HG03039 (cell line): ENCODE measurements around the gene NPBWR2.
"Not testable (repeated sequence)": the region's sequence is repeated elsewhere in the genome, so short reads cannot be mapped to it uniquely, and the experiment has no call there.

Experiments used
- ATAC-seq: cut with Tn5 transposase; IDR thresholded peaks from one replicate; pipeline ENCODE4 v1.9.1; 2021; ENCODE audit warnings: mild to moderate bottlenecking, moderate library complexity; ENCODE audit not compliant: unreplicated experiment

NPBWR2 gene

DNA sequence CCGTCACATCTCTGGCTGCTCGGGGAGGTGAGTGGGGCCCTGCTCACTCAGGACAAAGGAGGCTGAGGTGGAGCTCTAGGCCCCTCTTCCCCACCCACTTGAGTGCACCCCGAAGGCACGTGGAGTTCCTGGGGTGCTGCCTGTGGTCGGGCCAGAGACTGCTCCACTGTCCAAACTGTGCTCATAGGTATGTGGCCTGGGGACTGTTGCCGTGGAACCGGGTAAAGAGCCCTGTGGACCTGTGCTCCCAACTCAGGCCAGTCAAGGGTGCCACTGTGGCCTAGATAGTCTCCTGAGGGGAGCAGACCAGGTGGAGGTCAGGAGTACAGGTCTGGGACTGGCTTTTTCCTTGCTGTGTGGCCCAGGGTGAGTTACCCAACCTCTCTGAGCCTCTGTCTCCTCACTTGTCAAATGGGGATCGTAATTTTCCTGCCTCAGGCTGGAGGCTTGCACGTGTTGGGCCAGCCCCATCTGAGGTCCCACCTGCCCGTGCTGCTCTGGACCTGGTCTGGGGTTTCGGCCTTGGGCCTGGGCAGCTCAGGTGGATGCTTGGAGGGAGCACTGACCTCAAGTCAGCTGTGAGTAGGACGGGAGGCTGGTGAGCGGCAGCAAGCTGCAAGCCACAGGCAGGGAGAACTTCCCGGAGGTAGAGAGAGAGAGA, 12.4 kb upstream of the NPBWR2 start:
- ATAC-seq = no peak

DNA sequence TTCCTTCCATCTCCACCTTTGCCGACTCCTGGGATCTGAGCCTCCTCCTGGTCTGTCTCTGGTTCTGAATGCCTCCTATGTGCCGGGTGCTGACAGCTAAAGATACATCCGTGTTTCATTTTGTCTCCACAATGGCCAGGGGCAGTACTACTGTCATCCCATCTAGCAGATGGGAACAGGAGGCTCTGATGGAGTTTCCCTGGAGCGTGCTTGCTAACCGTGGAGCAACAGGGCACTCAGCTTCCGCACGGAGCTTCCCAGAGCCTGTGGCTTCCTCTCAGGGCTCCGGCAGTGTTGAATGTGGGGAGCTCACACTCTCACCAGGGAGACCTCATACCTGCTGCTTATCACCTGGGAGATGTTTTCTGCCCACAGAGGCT, 11.9 kb upstream of the NPBWR2 start:
- no peak for ATAC-seq

DNA sequence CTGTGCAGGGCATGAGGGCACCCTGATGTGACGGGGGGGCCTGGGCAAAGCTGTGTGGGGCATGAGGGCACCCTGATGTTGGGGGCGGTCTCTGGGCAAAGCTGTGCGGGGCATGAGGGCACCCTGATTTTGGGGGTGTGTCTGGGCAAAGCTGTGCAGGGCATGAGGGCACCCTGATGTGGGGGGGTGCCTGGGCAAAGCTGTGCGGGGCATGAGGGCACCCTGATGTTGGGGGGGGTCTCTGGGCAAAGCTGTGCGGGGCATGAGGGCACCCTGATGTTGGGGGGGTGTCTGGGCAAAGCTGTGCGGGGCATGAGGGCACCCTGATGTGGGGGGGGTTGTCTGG, 10.0 kb upstream of the NPBWR2 start:
- not testable (repeated sequence) for ATAC-seq

DNA sequence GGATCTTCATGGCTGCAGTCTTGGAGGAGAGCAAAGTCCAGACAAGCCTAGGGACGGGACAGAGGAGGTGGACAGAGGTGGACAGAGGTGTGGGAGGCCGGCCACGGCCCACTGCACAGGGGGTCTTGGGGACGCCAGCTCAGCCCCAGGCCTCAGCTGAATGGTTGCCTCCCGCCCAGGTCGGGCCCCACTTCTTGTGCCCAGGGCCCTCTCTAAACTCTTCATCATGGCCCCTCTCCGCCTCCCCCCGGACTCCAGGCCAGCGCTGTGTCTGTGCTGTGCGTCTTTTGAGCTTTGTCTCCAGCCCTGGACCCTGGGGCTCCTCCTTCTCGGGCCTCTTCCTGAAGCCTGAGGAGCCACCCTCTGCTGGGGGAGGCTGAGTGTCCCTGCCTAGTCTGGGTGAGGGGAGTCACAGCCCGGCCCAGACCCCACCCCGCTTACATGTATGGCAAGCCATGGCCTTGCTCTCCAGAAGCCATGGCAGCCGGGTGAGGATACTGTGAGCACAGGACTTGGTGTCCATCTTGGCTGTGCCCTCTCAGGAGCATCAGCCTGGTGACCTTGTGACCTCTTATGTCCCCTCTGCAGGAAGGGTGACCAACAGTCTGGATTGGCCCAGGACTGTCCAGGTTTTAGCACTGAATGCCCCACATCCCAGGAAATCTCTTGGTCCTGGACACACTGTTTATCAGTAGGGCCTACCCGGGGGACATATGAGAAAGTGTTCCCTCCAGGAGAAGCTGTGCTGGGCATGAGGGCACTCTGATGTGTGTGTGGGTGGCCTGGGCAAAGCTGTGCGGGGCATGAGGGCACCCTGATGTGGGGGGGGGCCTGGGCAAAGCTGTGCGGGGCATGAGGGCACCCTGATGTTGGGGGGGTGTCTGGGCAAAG, 9.4 kb upstream of the NPBWR2 start:
- ATAC-seq = no peak

DNA sequence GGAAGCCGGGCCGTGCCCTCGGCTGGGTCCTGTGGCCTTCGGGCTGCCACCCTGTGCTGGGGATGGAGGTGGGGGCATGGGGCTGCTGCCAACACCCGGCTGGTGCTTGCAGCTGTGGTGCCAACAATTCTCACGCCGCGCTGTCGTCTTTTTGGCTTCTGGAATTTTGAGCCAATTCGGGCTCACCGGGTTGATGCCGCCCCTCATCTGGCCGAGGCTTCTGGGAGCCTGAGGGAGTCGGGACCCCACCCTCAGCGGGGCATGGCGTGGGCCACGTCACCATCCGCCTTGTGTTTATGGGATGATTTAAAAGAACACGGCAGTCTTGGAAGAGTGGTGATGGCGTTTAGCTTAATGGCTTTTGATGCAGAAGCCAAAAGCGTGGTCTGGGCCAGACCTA, 8.7 kb upstream of the NPBWR2 start:
- no peak for ATAC-seq

DNA sequence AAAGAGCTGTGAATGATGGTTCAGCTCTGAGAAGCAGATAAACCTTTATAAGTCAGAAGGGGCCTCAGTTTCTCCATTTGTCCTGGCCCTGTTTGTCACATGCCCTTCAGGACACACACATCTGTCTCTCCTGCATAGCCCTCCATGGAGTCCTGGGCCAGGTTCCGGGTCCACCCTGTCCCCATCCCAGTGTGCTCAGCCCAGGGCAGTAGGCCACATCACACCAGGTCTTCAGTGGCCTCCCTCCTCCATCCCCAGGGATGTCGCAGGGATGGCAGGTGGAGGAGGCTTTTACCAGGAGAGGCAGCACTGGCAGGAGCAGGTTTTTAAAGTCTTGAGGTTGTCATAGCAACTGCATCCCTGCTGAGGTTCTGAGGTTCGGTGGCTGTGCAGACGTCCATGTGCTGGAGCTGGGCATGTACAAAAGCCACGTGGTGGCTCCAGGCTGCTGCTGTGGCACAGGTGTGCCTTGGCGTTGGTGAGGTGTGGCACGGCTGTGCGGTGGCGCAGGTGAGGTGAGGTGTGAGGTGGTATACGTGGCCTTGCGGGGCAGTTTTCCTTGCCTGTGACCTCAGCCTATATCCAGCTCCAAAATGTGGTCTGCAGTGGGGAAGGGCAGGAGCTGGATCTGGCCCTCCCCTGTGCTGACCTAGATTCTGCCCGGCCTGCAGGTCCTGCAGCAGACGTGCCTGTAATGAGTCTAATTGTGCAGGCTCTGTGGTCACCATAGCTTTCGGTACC, 8.0 kb upstream of the NPBWR2 start:
- no peak for ATAC-seq

DNA sequence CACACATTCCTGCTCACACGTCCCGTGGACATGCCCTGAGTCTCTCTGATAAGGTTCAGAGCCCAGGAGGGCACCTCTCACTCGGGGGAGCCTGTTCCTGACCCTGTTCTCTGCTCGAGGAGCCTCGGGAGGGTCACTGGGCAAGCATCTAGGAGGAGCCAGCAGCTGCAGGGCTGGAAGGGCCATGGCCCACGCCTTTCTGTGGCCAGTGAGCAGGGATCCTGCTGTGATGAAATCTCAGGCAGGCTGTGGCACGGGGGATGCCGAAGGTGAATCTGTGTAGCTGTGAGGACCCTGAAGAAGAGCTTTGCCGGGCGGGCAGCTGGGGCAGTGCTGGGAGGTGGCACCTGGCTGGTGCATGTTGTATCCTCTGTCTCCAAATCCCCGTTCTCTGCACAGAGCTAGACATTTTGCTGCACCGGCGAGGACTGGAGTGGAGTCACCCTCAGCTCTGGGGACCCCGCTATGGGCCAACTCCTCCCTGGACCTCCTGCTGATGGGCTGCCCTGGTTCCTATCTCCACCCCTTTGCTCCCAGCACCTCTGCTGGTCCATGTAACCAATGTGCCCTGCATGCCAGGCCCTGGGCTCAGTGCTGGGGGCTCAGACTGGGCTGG, 7.1 kb upstream of the NPBWR2 start:
- no peak for ATAC-seq

DNA sequence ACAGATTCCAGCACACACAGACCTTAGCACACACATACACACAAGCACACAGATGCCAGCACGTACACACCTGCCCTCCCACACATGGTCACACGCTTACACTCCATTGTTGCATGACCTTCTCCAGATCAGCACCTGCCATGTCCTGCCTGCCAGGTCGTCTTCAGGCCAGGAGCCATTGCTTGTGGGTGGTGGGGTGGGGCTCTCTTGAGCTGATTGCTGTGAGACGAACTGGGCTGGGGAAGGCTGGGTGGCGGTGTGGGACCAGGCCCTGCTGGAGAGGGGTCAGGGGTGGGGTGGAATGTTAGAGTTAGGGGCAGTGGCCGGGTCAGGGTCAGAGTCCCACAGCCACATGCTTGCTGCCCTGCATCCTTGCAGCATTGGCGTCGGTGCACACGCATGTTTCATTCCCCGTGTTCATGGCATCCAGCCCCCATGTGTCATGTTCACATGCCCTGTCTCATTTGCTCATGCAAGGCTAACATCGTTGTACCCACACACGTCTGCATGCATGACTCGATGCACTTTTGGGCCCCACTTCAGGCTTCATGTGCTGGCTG, 6.5 kb upstream of the NPBWR2 start:
- ATAC-seq = no peak

DNA sequence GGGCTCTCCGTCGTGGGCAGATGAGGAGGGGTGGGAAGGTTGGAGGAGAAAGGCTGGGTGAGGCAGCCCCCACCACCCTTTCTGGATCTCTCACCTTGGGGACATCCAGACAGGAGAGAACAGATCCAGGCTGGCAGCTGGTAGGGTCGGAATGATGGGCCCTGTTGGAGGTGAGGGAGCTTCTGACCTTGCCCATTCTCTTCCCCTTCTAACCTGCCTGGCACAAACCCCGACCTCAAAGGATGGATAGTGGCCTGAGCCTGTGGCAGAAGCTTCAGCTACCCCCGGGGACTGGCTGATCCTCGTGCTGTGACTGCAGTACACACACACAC, 6.0 kb upstream of the NPBWR2 start:
- no peak for ATAC-seq

DNA sequence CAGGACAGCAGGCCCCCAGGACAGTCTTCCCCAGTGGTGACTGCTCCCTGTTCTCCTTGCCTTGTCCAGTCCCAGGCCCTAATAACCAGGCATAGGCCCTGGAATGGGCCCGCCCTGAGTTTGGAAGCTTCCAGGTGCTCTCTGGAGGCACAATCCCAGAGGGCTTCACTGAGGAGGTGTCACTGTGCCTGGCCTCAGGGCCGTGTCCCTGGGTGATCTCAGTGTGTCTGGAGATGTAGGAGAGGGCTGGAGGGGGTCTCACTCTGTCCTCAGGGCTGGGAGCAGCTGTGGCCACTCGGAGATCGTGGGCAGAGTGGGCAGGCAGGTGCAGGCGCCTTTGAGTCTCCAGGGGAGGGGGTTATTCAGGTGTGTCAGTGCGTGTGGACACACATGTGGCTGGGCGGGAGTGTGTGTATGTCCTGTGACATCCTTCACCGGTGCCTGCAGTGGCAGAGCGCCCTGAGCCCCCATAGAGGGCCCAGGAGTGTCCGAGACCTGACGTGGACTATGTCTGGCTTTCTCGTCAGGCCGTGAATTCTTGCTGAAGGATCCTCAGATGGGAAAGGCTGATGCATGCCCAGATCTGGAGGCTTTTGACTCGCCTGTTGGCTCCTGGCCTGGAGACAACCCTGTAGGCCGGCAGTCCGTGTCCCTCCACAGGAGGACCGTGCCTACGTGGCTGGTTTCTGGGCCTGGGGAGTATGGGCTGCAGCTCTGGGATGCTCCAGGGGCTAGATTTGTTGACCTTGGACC, 5.5 kb upstream of the NPBWR2 start:
- no peak for ATAC-seq

DNA sequence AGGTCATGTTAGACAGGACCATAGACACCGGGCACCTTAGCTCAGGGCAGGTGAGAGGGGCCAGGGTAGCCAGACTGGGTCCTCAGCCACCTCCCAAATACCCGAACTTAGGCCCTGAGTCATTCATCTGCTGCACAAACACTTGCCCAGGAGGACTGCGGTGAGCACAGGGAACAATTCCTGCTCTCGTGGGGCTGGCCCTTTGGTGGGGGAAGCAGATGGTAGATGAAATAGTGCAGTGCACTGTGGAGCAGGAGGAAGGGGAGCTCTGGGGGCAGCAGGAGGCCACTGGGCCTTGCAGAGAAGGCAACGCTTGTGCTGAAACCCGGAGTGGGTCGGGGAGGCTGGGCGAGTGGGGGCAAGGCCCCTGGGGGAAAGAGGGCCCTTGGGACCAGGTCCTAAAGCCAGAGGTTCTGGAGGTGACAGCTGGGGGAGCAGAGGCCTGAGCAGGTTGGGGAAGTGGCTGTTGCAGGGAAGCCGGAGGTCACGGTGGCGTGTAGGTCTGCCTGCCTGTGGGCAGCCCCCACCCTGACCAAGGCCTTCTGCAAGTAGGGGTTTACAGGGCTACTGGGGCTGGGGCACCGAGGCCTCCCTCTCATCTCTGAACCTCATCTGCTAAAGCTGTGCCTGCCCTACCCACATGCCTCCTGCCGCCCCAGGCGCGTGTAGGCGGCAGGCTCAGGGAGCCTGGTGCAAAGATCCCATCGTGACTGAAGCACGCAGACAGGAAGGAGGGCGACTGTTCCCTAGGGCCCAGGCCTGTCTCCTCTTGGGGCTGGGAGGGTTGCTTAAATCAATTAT, 4.7 kb upstream of the NPBWR2 start:
- no peak for ATAC-seq

DNA sequence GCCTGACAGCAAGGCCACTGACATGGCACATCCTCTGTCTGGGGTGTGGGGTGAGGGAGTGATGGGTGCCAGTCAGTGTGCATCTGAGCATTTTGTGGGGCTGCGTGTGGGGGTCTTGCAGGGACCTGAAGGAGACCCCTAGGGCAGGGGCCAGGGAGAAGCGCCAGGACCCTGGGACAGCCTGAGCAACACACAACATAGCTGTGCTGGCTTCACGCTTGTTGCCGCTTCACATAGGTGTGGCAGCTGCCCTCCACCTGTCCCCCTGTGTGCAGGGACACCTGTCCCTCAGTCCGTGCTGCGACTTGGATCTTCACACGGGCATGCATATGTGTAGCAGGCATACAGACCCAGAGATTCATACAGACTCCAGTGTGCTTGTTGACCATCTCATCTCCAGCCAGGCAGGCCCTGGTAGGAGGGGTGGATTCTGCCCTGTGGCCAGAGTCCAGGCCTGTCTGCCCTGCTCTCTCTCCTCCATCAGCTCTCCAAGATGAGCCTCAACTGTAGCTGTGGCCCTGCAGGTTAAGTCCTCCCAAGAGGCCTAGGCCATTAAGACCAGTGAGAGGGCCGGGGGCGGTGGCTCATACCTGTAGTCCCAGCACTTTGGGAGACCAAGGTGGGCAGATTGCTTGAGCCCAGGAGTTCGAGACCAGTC, 3.2 kb upstream of the NPBWR2 start:
- no peak for ATAC-seq

DNA sequence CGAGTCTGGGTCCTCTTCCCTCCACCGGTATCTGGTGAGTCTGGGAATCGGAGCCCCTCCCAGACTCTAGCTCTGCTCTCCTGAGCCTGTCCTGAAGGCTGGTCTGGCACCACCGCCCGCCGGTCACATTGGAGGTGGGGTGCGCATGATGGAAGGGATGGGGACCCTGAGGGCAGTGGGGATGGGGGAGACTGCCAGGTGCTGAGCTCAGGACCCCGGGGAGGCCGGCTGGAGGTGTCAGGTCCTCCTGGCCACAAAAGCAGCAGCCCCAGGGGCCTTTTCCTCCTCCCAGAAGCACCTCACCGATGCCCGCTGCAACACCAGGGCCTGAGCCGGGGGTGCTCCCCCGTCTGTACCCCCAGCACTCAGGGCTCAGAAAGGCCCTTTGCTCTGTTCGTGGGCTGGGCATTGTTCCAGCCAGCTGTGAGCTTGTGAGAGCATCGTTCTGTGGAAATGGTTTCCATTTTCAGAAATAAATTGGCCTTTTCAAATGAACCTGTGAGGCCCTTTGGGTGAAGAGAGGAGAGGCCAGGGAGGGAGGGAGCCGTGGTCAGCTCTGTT, 2.5 kb upstream of the NPBWR2 start:
- ATAC-seq = no peak

DNA sequence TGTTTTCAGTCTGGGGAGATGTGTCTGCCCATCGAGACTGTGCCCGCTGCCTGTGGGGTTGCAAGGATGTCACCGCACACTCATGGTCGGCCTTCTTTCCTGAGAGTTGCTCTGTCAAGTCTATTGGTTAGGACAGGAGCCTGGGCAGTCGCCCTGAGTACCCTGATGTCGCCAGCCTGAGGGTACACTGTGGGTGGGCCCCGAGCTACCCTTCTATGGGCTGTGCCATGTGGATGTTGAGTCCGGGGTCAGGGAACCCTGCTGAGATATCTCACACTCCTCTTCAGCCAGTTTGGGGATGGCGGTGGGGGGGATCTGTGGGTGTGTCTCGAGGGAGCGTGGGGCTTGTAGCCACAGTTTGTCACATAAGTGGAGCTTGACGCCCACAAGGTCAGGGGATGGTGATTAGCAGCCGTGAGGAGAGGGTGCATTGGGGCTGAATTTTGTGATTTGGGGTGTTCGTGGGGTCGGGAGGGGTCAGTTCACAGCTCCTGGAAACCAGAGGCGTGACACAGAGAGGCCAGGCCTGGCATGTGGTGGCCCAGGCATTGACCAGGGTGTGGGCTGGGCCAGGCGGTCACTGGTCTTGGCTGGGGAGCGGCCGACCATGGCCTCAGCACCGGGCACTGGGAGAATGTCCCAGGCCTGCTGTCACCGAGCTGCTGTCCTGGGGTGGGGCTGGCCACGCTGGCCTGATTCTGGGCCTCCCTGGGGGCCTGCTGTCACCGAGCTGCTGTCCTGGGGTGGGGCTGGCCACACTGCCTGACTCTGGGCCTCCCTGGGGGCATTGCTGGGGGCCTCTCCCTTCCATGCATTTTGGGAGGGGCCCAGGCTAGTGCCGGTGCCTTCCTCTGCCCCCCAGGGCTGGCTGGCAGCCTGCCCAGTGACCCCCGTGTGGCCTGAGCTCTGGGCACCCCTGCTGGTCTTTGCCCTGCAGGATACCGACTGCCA, 1.6 kb upstream of the NPBWR2 start:
- no peak for ATAC-seq

DNA sequence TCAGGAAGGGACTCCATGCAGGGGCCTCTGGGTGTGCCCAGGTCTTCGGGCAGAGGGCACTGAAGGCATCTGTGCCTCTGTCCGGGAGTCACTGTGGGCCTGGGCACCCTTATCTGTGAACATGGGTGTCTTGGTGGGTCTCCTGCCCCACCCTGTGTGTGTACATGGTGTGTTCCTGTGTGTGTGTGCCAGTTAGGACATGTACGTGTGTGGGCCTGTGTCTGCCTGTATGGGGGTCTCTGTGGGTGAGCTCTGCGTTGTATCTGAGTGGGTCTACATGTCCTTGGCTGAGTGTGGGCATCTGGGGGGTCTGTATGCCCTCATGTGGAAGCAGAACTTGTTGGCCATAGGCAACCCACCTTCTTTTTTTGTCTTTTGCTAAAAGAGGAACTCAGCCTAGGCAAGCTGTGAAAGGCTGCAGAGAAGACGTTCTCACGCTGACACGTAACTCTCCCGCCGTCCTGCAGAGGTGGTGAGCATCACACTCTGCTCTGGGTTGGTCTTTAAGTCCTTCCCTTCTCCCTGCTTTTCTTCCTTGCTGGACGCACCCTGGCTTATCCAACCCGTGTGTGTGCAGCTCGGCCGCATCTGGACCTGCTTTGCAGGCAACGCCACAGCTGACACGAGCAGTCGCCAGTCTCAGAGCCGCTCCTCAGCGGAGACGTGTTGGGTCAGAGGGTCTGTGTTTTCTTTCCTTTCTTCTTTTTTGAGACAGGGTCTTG, 532 bp upstream of the NPBWR2 start:
- no peak for ATAC-seq

DNA sequence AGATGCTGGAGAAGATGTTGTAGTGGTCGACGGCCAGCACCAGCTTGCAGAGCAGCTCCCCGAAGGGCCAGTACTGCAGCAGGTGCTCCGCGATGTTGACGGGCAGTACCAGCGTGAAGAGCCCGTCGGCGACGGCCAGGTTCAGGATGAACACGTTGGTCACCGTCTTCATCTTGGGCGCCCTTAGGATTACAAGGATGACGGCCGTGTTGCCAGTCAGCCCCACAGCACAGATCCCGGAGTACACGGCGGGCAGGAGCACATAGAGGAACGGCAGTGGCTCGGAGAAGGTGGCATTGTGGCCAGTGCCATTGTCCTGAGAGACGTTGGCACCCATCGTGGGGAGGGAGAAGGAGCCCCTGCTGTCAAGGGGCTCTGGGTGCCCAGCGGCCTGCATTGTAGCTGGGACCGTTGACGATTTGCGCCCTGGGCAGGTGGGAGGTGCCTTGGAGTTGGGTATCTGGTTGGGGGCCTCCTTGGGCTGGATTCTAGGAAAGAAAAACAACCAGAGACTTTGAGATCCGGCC, 867 bp downstream of the NPBWR2 start:
- ATAC-seq = no peak

DNA sequence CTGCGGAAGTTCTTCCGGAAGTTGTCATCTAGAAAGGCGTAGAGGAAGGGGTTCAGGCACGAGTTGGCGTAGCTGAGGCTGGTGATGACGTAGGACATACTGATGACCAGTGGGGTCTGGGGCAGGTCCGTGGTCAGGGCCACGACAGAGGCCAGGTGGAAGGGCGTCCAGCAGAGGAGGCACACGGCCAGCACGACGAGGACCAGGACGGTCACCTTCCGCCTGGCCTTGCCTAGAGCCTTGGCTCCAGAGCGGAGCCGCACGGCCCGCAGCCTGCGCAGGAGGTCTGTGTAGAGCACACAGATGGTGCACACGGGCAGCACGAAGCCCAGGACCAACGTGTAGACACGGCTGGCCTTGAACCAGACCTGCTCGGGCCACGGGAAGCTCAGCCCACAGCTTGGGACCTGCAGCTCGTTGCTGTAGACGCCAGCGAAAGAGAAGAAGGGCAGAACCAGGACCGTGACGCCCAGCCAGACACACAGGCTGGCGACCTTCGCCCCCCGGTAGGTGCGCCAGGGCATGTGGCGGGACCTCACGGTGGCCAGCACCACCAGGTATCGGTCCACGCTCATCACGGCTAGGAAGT, 1.4 kb downstream of the NPBWR2 start:
- no peak for ATAC-seq
